SH-SY5Y (cell line): ENCODE measurements around the gene MAPK8IP1.

ENCODE experiments used
- GATA2 ChIP-seq: IDR thresholded peaks from 2 replicates; pipeline ENCODE4 v1.6.1; 2011; ENCODE audit warnings: mild to moderate bottlenecking, low read depth, low read length
- GATA3 ChIP-seq: IDR thresholded peaks from 2 replicates; pipeline ENCODE4 v1.6.1; 2011; ENCODE audit warnings: low read depth, mild to moderate bottlenecking, low read length, moderate library complexity

DNA sequence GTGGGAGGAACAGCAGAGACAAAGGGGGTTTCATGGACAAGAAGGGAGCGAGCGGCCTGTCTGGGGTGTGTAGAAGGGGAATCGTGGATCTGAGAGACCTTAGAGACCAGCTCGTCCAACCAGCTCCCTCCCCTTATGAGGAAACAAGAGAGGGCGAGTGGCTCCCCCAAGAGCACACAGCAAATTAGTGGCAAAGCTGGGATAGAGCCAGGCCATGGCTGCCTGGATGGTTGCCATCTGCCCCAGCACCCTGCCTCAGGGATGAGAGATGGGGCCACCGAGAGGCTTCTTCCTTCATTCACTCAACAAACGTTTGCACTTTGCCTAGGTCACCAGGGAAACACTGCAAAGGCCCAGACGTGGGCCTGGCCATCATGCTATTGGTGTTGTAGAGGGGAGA lies 4.1 kb downstream of the MAPK8IP1 start:
- no peak for TF ChIP-seq GATA2
- no peak for TF ChIP-seq GATA3
